ENCODE data around the gene FBXL13.
A peak's percentile ranks its signal among the peaks of the same experiment; 100 is the strongest.

FBXL13 gene

DNA sequence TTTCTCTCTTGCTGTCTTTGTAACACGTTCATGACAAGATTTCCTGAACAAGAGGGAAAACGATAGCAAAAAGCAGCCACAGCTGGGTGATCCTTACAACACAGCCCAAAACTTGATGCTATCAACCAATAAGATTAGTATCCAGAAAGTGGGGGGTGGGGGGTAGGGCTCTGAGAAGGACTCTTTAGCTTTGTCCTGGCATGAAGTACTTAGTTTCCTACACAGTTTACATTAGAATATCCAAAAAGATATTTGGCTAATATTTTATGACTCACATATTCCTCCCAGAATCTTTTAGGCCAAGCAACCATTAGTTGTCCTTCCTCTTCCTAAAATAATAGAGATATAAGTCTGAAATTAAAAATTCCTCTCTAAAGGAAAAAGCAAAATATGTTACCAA, 184.7 kb downstream of the FBXL13 start:
- no peak overlapping the region for H3K4me3 ChIP-seq (ENCODE audit: low read length)
- TF ChIP-seq, protein P1, sequence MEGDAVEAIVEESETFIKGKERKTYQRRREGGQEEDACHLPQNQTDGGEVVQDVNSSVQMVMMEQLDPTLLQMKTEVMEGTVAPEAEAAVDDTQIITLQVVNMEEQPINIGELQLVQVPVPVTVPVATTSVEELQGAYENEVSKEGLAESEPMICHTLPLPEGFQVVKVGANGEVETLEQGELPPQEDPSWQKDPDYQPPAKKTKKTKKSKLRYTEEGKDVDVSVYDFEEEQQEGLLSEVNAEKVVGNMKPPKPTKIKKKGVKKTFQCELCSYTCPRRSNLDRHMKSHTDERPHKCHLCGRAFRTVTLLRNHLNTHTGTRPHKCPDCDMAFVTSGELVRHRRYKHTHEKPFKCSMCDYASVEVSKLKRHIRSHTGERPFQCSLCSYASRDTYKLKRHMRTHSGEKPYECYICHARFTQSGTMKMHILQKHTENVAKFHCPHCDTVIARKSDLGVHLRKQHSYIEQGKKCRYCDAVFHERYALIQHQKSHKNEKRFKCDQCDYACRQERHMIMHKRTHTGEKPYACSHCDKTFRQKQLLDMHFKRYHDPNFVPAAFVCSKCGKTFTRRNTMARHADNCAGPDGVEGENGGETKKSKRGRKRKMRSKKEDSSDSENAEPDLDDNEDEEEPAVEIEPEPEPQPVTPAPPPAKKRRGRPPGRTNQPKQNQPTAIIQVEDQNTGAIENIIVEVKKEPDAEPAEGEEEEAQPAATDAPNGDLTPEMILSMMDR (conservative IDR thresholded peaks at IDR 0.05; ENCODE audit: low read length): no peak
- DNase-seq (ENCODE audit: low read depth): no peak

DNA sequence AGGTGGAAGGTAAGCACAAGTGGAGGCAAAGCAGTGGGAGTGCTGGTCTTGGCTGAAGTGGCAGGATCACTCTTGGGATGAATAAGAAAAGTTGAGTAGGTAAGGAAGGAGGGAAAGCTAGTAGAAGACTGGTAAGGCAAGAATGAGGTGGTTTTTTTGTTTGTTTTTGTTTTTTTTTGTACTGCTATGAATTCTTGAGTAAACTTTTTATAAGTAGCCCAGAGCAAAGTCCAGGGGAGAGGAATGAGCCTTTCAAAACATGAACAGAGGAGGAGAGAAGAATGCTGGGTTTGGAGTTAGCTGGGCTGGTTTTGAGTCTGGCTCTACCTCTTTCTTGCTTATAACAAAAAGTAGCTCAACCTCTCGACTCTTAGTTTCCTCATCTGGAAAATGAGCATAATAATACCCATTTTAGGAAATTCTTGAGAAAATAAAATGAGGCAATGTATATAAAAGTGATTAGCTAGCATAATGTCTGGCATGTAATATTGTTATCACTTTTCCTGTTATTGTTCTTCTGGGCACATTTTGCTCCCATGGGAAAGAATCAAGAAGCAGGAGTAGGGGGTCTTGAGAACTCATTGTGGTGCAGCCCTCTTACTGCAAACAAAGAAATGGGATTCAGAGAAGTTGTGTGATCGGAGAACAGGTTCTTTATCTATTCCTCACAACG, 185.9 kb downstream of the FBXL13 start:
- TF ChIP-seq, protein P1 (conservative IDR thresholded peaks at IDR 0.05; ENCODE audit: low read length): no peak
- no peak for DNase-seq (ENCODE audit: low read depth)
- no peak overlapping the region for H3K4me3 ChIP-seq (ENCODE audit: low read length)

DNA sequence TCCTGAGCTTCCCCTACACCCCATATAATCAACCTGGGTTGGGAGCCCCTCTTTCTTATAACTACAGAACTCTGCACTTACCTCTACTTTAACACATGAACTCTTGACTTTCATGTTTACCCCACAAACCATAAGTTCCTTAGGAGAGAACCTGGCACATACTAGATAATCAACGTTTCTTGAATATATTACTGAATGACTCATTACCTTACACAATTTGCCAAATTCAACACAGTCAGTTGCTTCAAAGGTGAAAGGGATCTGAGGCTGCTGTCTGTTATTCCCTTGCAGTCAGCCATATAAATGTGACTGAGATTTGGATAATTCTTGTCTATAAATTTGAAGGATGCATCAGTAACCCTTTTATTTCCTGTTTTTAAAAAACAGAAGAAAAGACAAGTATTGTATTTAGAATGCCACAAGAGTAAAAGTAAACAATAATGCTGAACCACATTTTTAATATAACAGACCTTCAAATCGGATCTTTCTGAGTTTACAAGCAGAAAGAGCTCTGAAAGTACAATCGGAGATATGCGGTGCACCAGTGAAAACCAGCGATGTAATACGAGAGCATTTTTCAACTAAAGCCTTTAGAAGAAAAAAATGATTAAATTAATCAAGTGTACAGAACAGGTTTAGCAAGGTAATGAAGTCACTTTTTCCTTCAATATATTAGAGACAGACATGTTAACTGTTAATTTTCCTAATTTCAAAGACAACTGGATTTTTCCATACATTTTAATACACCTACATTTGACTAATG, 191.3 kb downstream of the FBXL13 start:
- DNase-seq (ENCODE audit: low read depth): peak; percentile 36
- TF ChIP-seq, protein P1 (conservative IDR thresholded peaks at IDR 0.05; ENCODE audit: low read length): no peak
- H3K4me3 ChIP-seq (ENCODE audit: low read length): no peak overlapping the region

DNA sequence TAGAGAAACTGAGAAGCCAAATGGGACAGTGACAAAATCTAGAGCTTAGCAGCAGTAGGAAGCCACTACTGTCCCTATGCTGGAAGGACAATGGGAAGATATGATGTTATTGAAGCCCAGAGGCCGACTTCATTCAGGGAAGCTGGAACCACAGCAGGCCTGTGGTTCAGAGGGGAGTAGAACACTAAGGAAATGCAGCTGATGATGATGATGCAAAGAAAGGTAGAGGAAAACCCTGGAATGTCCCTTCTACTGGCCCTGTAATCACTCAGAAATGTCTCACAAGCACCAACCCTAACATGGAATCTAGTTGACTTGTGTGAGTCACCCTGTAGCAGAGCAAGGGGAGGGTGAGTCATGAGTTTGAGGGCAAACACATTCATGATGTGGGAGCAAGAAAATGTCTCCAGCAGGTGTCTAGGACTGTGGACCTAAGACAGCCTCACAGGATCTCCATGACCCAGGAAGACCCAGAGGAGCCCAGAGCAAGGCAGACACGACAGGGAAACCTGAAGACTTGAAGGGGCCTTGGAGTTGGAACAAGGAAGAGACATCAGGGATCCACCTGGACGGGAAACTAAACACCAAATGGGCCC, 198.8 kb downstream of the FBXL13 start:
- H3K4me3 ChIP-seq (ENCODE audit: low read length): no peak overlapping the region
- TF ChIP-seq, protein P1 (conservative IDR thresholded peaks at IDR 0.05; ENCODE audit: low read length): no peak; the same call in 1 of the 2 replicates
- DNase-seq (ENCODE audit: low read depth): peak; percentile 98

DNA sequence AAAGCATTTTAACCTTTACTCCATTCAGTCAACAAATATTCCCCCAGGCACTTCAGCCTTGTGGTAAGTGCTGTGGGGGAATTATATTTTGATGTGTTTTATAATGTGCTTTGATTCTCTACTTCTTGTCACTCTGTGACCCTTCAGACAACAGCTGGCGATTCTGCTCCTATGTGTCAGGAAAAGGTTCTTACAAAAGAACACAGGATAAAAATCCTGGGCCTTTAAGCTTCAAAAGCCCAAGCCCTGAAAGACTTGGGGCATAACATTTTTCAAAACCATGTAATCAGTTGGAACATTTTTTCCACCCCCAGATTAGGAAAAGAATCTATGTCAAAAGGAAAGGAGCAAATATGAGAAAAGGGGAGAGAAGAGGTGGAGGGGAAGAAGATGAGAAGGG, 199.6 kb downstream of the FBXL13 start:
- H3K4me3 ChIP-seq (ENCODE audit: low read length): no peak overlapping the region
- DNase-seq (ENCODE audit: low read depth): peak; percentile 23
- TF ChIP-seq, protein P1 (conservative IDR thresholded peaks at IDR 0.05; ENCODE audit: low read length): no peak

DNA sequence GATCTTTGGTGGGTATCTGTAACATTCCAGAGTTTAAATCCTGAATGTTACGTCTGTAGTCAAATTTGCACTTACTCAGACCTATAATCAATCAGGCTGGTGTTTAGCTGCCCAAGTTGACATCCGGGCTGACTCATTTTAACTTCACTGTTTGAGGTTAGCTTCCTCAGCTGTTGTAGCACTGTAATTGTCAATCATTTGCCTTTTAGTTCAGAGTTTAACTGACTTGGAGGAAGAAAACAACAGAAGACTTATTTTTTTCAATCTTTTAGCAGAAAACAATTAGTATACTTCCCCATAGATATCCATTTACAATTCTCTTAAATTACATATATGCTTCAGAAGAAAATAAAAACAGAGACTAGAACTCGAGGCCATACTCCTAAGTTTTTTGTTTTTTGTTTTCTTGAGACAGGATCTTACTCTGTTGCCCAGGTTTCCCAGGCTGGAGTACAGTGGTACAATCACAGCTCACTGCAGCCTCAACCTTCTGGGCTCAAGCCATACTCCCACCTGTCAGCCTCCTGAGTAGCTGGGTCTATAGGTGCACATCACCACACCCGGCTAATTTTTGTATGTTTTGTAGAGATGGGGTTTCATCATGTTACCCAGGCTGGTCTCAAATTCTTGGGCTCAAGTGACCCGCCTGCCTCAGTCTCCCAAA, 200.3 kb downstream of the FBXL13 start:
- TF ChIP-seq, protein P1 (conservative IDR thresholded peaks at IDR 0.05; ENCODE audit: low read length): no peak
- no peak overlapping the region for H3K4me3 ChIP-seq (ENCODE audit: low read length)
- peak; percentile 82 for DNase-seq (ENCODE audit: low read depth)
